Trophoblast cell (in vitro differentiated cells and primary cell): ENCODE measurements around the gene RGPD6.
"Not testable (repeated sequence)": the region's sequence is repeated elsewhere in the genome, so short reads cannot be mapped to it uniquely, and the experiment has no call there.

ENCODE experiments used
- DNase-seq, 2 donors: peaks; one replicate each; pipeline ENCODE4 v3.0.0-alpha.2; 2016
- H2AFZ ChIP-seq: 2 replicates; pipeline ENCODE4 v1.6.1; 2013; ENCODE audit warnings: low read length, moderate library complexity, mild to moderate bottlenecking; ENCODE audit not compliant: insufficient read depth, poor library complexity
- H2AK5ac ChIP-seq: 2 replicates; pipeline ENCODE4 v1.6.1; 2013; ENCODE audit warnings: mild to moderate bottlenecking, low read length
- H2BK120ac ChIP-seq: 2 replicates; pipeline ENCODE4 v1.6.1; 2013; ENCODE audit warnings: low read length, mild to moderate bottlenecking, moderate library complexity; ENCODE audit not compliant: insufficient read depth, poor library complexity
- H2BK12ac ChIP-seq: 2 replicates; pipeline ENCODE4 v1.6.1; 2013; ENCODE audit warnings: mild to moderate bottlenecking, low read length, moderate library complexity
- H2BK5ac ChIP-seq: 2 replicates; pipeline ENCODE4 v1.6.1; 2013; ENCODE audit warnings: low read length, low read depth, moderate library complexity, mild to moderate bottlenecking; ENCODE audit not compliant: poor library complexity
- H3K14ac ChIP-seq: 2 replicates; pipeline ENCODE4 v1.6.1; 2013; ENCODE audit warnings: mild to moderate bottlenecking, low read length
- H3K18ac ChIP-seq: 2 replicates; pipeline ENCODE4 v1.6.1; 2013; ENCODE audit warnings: mild to moderate bottlenecking, low read length
- H3K23ac ChIP-seq: 2 replicates; pipeline ENCODE4 v1.6.1; 2013; ENCODE audit warnings: low read length
- H3K27ac ChIP-seq: 2 replicates; pipeline ENCODE4 v1.5.1; 2013; ENCODE audit warnings: low read depth, mild to moderate bottlenecking, inconsistent platforms, low read length, moderate library complexity
- H3K27me3 ChIP-seq: 2 replicates; pipeline ENCODE4 v1.6.1; 2013; ENCODE audit warnings: inconsistent platforms, mild to moderate bottlenecking, low read length, moderate library complexity; ENCODE audit not compliant: insufficient read depth
- H3K36me3 ChIP-seq, 2 experiments: 1 replicate in 1 of 2; 2 replicates in 1 of 2; pipeline ENCODE4 v1.6.1; 2013; ENCODE audit warnings: low read length in 2 of 2, mild to moderate bottlenecking in 2 of 2, moderate library complexity in 1 of 2; ENCODE audit not compliant: insufficient read depth in 2 of 2, control insufficient read depth in 1 of 2
- H3K4ac ChIP-seq: 2 replicates; pipeline ENCODE4 v1.6.1; 2013; ENCODE audit warnings: low read depth, mild to moderate bottlenecking, low read length, moderate library complexity
- H3K4me1 ChIP-seq, 2 experiments: 1 replicate in 1 of 2; 2 replicates in 1 of 2; pipeline ENCODE4 v1.6.1; 2013; ENCODE audit warnings: low read length in 2 of 2, mild to moderate bottlenecking in 2 of 2, moderate library complexity in 1 of 2; ENCODE audit not compliant: insufficient read depth in 2 of 2, control insufficient read depth in 1 of 2
- H3K4me2 ChIP-seq: 2 replicates; pipeline ENCODE4 v1.6.1; 2013; ENCODE audit warnings: inconsistent platforms, mild to moderate bottlenecking, low read length, moderate library complexity
- H3K4me3 ChIP-seq: 2 replicates; pipeline ENCODE4 v1.5.1; 2013; ENCODE audit warnings: mild to moderate bottlenecking, low read depth, low read length, inconsistent platforms
- H3K79me1 ChIP-seq: one replicate; pipeline ENCODE4 v1.6.1; 2013; ENCODE audit warnings: low read length
- H3K79me2 ChIP-seq: 2 replicates; pipeline ENCODE4 v1.6.1; 2013; ENCODE audit warnings: low read length, mild to moderate bottlenecking; ENCODE audit not compliant: control insufficient read depth, insufficient read depth, poor library complexity
- H3K9ac ChIP-seq: 2 replicates; pipeline ENCODE4 v1.6.1; 2013; ENCODE audit warnings: mild to moderate bottlenecking, low read length
- H3K9me3 ChIP-seq: 2 replicates; pipeline ENCODE4 v1.6.1; 2013; ENCODE audit warnings: low read depth, mild to moderate bottlenecking, control low read depth, inconsistent platforms, low read length; ENCODE audit not compliant: insufficient read depth
- H4K12ac ChIP-seq: 2 replicates; pipeline ENCODE4 v1.6.1; 2013; ENCODE audit warnings: low read depth, mild to moderate bottlenecking, low read length, moderate library complexity
- H4K8ac ChIP-seq: 2 replicates; pipeline ENCODE4 v1.6.1; 2013; ENCODE audit warnings: low read depth, mild to moderate bottlenecking, low read length, moderate library complexity
- H4K91ac ChIP-seq: one replicate; pipeline ENCODE4 v1.6.1; 2013; ENCODE audit warnings: low read depth, mild to moderate bottlenecking, low read length, moderate library complexity
- WGBS: extraction: QIAGEN DNeasy Blood & Tissue Kit; methylation state at CpG from one replicate; pipeline ENCODE4 v1.1.7; 2013; ENCODE audit warnings: missing lambda C conversion rate; ENCODE audit not compliant: insufficient read length, insufficient coverage; ENCODE audit errors: extremely low coverage; 5-methylcytosine and 5-hydroxymethylcytosine counted together

RGPD6 gene

GRCh38 chr2:110480084-110480483 lies 96.9 kb downstream of the RGPD6 start:
- DNase-seq, H3K27me3 ChIP-seq, H2BK12ac ChIP-seq, H3K23ac ChIP-seq, H3K36me3 ChIP-seq, H4K12ac ChIP-seq, H3K9ac ChIP-seq, H4K8ac ChIP-seq, H3K4me1 ChIP-seq, H3K14ac ChIP-seq, H2AK5ac ChIP-seq, H3K4me3 ChIP-seq, H2BK120ac ChIP-seq, H2BK5ac ChIP-seq, H3K4me2 ChIP-seq, H3K18ac ChIP-seq, H3K79me2 ChIP-seq, H3K4ac ChIP-seq, H3K27ac ChIP-seq, H2AFZ ChIP-seq, H3K79me1 ChIP-seq, H4K91ac ChIP-seq, H3K9me3 ChIP-seq: not testable (repeated sequence)
- no CpG with 5 or more reads among the region's 4 CpGs for WGBS

GRCh38 chr2:110477370-110477769 lies 99.7 kb downstream of the RGPD6 start:
- not testable (repeated sequence) for H4K12ac ChIP-seq, H2BK120ac ChIP-seq, H3K4me1 ChIP-seq, H4K8ac ChIP-seq, H3K18ac ChIP-seq, DNase-seq, H3K4me3 ChIP-seq, H2AK5ac ChIP-seq, H3K23ac ChIP-seq, H3K27ac ChIP-seq, H3K36me3 ChIP-seq, H4K91ac ChIP-seq, H2BK12ac ChIP-seq, H3K9me3 ChIP-seq, H3K14ac ChIP-seq, H3K9ac ChIP-seq, H3K27me3 ChIP-seq, H2AFZ ChIP-seq, H3K4ac ChIP-seq, H3K79me1 ChIP-seq, H2BK5ac ChIP-seq, H3K4me2 ChIP-seq, H3K79me2 ChIP-seq
- no CpG with 5 or more reads among the region's 7 CpGs for WGBS

- not testable (repeated sequence) for H4K12ac ChIP-seq, H3K4me1 ChIP-seq, H3K9me3 ChIP-seq, H4K8ac ChIP-seq, H3K27me3 ChIP-seq, H3K14ac ChIP-seq, H3K23ac ChIP-seq, H3K79me2 ChIP-seq, H3K18ac ChIP-seq, H2BK5ac ChIP-seq, H3K79me1 ChIP-seq, DNase-seq, H2BK12ac ChIP-seq, H3K4me3 ChIP-seq, H3K4me2 ChIP-seq, H2AK5ac ChIP-seq, H3K9ac ChIP-seq, H2AFZ ChIP-seq, H3K36me3 ChIP-seq, H4K91ac ChIP-seq, H3K4ac ChIP-seq, H3K27ac ChIP-seq, H2BK120ac ChIP-seq
- WGBS, result no CpG with 5 or more reads among the region's 6 CpGs
Measured at GRCh38 chr2:110476952-110477351, 100.1 kb downstream of the RGPD6 start.

- not testable (repeated sequence) for H2AK5ac ChIP-seq, H3K79me1 ChIP-seq, H3K79me2 ChIP-seq, H2BK12ac ChIP-seq, H3K4ac ChIP-seq, H3K14ac ChIP-seq, H2AFZ ChIP-seq, DNase-seq, H3K9me3 ChIP-seq, H4K12ac ChIP-seq, H3K4me1 ChIP-seq, H4K8ac ChIP-seq, H3K23ac ChIP-seq, H3K4me3 ChIP-seq, H2BK5ac ChIP-seq, H4K91ac ChIP-seq, H3K27ac ChIP-seq, H2BK120ac ChIP-seq, H3K4me2 ChIP-seq, H3K36me3 ChIP-seq, H3K9ac ChIP-seq, H3K18ac ChIP-seq, H3K27me3 ChIP-seq
- no CpG with 5 or more reads among the region's 3 CpGs for WGBS
Measured at GRCh38 chr2:110475627-110476359, 101.2 kb downstream of the RGPD6 start.
